H1 (cell line): ENCODE data around the gene COIL. TPM values are rescaled to one million over a fixed set of nuclear protein-coding genes. Genes with fewer than 3 reads are reported as not detected.

Experiments used
- CTCF ChIA-PET: fragments of 300-600 bp; sonication (Branson Sonifier 250); formaldehyde crosslinking; loops from one replicate; lab custom pipeline; 2021; ENCODE audit not compliant: partially characterized antibody; lab: Charles Lee
- POLR2A ChIA-PET: fragments of 300-600 bp; sonication (Branson Sonifier 250); formaldehyde crosslinking; loops from one replicate; lab custom pipeline; 2021; ENCODE audit warnings: inconsistent platforms; ENCODE audit not compliant: partially characterized antibody; lab: Charles Lee
- DNase-seq, 2 experiments: peaks; one replicate each; pipeline versions ENCODE4 v3.0.0 to v3.0.0-alpha.2; 2010 to 2022; ENCODE audit warnings: low spot score in 2 of 2, low read depth in 1 of 2, mixed read lengths in 1 of 2
- FAIRE-seq: peaks from 2 replicates; lab custom pipeline; 2011; peaks lifted over from hg19 to GRCh38; lab: Jason Lieb, UNC
- H2AFZ ChIP-seq: 2 replicates; pipeline ENCODE4 v1.8.1; 2012; ENCODE audit warnings: low read length, inconsistent platforms
- H2AK5ac ChIP-seq: 2 replicates; pipeline ENCODE4 v1.6.1; 2013; ENCODE audit warnings: low read depth, low read length
- H2BK120ac ChIP-seq: replicated peaks from 2 replicates; pipeline ENCODE3; 2013; ENCODE audit warnings: low read depth, low read length, inconsistent platforms
- H2BK12ac ChIP-seq: 2 replicates; pipeline ENCODE4 v1.6.1; 2013; ENCODE audit warnings: low read depth, low read length
- H2BK15ac ChIP-seq: 2 replicates; pipeline ENCODE4 v1.6.1; 2013; ENCODE audit warnings: low read length
- H2BK20ac ChIP-seq: 2 replicates; pipeline ENCODE4 v1.6.1; 2013; ENCODE audit warnings: low read length
- H2BK5ac ChIP-seq: 2 replicates; pipeline ENCODE4 v1.6.1; 2013; ENCODE audit warnings: low read depth, low read length
- H3K14ac ChIP-seq: 2 replicates; pipeline ENCODE4 v1.6.1; 2013; ENCODE audit warnings: inconsistent platforms; ENCODE audit not compliant: insufficient read length
- H3K18ac ChIP-seq: 2 replicates; pipeline ENCODE4 v1.6.1; 2013; ENCODE audit warnings: low read length; ENCODE audit errors: extremely low read depth
- H3K23ac ChIP-seq: 2 replicates; pipeline ENCODE4 v1.6.1; 2013; ENCODE audit warnings: inconsistent platforms; ENCODE audit not compliant: insufficient read length
- H3K23me2 ChIP-seq: 2 replicates; pipeline ENCODE4 v1.6.1; 2013; ENCODE audit warnings: low read depth, low read length
- H3K27ac ChIP-seq: 2 replicates; pipeline ENCODE4 v1.6.1; 2011; ENCODE audit warnings: low read depth, low read length, inconsistent platforms
- H3K27me3 ChIP-seq, 4 experiments: replicated peaks in 1 of 4; 1 replicate in 1 of 4; 2 replicates in 3 of 4; pipeline versions ENCODE4 v1.6.1 to v1.8.1; 2011 to 2013; ENCODE audit warnings: low read length in 3 of 4, mild to moderate bottlenecking in 3 of 4, inconsistent platforms in 2 of 4, mixed read lengths in 2 of 4, moderate library complexity in 1 of 4; ENCODE audit not compliant: control insufficient read depth in 3 of 4, insufficient read depth in 3 of 4; ENCODE audit errors: extremely low read depth in 1 of 4
- H3K36me3 ChIP-seq, 4 experiments: 2 replicates each; pipeline versions ENCODE4 v1.6.1 to v1.8.1; 2011 to 2013; ENCODE audit warnings: mild to moderate bottlenecking in 4 of 4, low read length in 3 of 4, moderate library complexity in 2 of 4, control low read depth in 1 of 4, inconsistent platforms in 1 of 4; ENCODE audit not compliant: insufficient read depth in 4 of 4, control insufficient read depth in 2 of 4
- H3K4ac ChIP-seq: replicated peaks from 2 replicates; pipeline ENCODE3; 2013; ENCODE audit warnings: low read length, low read depth, mixed read lengths, inconsistent platforms; ENCODE audit not compliant: insufficient read length
- H3K4me1 ChIP-seq, 4 experiments: replicated peaks in 1 of 4; 1 replicate in 1 of 4; 2 replicates in 3 of 4; pipeline versions ENCODE4 v1.6.1 to v1.8.1; 2011 to 2013; ENCODE audit warnings: low read length in 3 of 4, inconsistent platforms in 2 of 4, mixed read lengths in 1 of 4; ENCODE audit not compliant: insufficient read depth in 4 of 4, control insufficient read depth in 3 of 4
- H3K4me2 ChIP-seq, 2 experiments: 2 replicates each; pipeline versions ENCODE4 v1.6.1 to v1.8.1; 2011 to 2013; ENCODE audit warnings: low read depth in 2 of 2, low read length in 2 of 2, control low read depth in 1 of 2, inconsistent platforms in 1 of 2, mild to moderate bottlenecking in 1 of 2; ENCODE audit not compliant: insufficient read depth in 1 of 2
- H3K4me3 ChIP-seq, 4 experiments: fragments of 200-600, 300-600 bp in 1 of 4; sonication (generic), shearing (Covaris generic), sonication (Bioruptor Twin) in 1 of 4; 2 replicates each; pipeline versions ENCODE4 v1.5.1 to v1.8.1; 2011 to 2016; ENCODE audit warnings: low read length in 4 of 4, low read depth in 3 of 4, control low read depth in 2 of 4, inconsistent platforms in 2 of 4, mild to moderate bottlenecking in 2 of 4, mixed read lengths in 1 of 4, moderate library complexity in 1 of 4; ENCODE audit not compliant: insufficient read depth in 2 of 4; ENCODE audit errors: extremely low read depth in 1 of 4
- H3K56ac ChIP-seq: replicated peaks from 2 replicates; pipeline ENCODE3; 2013; ENCODE audit warnings: low read depth, mild to moderate bottlenecking, mixed read lengths, low read length, inconsistent platforms; ENCODE audit not compliant: insufficient read length
- H3K79me1 ChIP-seq: 2 replicates; pipeline ENCODE4 v1.6.1; 2013; ENCODE audit warnings: low read depth, low read length, control low read depth
- H3K79me2 ChIP-seq, 2 experiments: 2 replicates each; pipeline versions ENCODE4 v1.6.1 to v1.8.1; 2012 to 2013; ENCODE audit warnings: low read length in 2 of 2, mild to moderate bottlenecking in 2 of 2, inconsistent platforms in 1 of 2; ENCODE audit not compliant: insufficient read depth in 2 of 2, control insufficient read depth in 1 of 2
- H3K9ac ChIP-seq, 4 experiments: replicated peaks in 1 of 4; 1 replicate in 1 of 4; 2 replicates in 3 of 4; pipeline versions ENCODE4 v1.6.1 to v1.8.1; 2011 to 2013; ENCODE audit warnings: low read depth in 3 of 4, low read length in 3 of 4, control low read depth in 2 of 4, mild to moderate bottlenecking in 2 of 4, moderate library complexity in 2 of 4, inconsistent platforms in 1 of 4; ENCODE audit errors: extremely low read depth in 1 of 4
- H3K9me3 ChIP-seq, 2 experiments: 2 replicates each; pipeline versions ENCODE4 v1.6.1 to v1.8.1; 2012 to 2013; ENCODE audit warnings: mild to moderate bottlenecking in 2 of 2, moderate library complexity in 2 of 2, control low read depth in 1 of 2, inconsistent platforms in 1 of 2, low read depth in 1 of 2, low read length in 1 of 2, mixed read lengths in 1 of 2; ENCODE audit not compliant: insufficient read depth in 2 of 2
- H4K20me1 ChIP-seq, 2 experiments: replicated peaks in 1 of 2; 2 replicates each; pipeline versions ENCODE3 to v1.8.1; 2011 to 2013; ENCODE audit warnings: inconsistent platforms in 2 of 2, low read length in 2 of 2, mild to moderate bottlenecking in 1 of 2; ENCODE audit not compliant: insufficient read depth in 2 of 2, control insufficient read depth in 1 of 2
- H4K5ac ChIP-seq: 2 replicates; pipeline ENCODE4 v1.6.1; 2013; ENCODE audit warnings: low read length, low read depth, mixed read lengths, inconsistent platforms; ENCODE audit not compliant: insufficient read length
- H4K8ac ChIP-seq: 2 replicates; pipeline ENCODE4 v1.8.0; 2013; ENCODE audit warnings: mild to moderate bottlenecking, moderate library complexity, low read length, inconsistent platforms; ENCODE audit not compliant: insufficient read depth; ENCODE audit errors: extremely low read depth
- H4K91ac ChIP-seq: replicated peaks from 2 replicates; pipeline ENCODE3; 2013; ENCODE audit warnings: low read length, mixed read lengths, inconsistent platforms; ENCODE audit not compliant: insufficient read length
- WGBS, 2 experiments: shearing (Covaris generic) in 1 of 2; methylation state at CpG; one replicate each; pipeline versions ENCODE4 v1.1.6 to v1.1.7; 2013 to 2015; ENCODE audit warnings: low lambda C conversion rate in 2 of 2, mixed read lengths in 2 of 2, inconsistent platforms in 1 of 2, low coverage in 1 of 2, missing lambda C conversion rate in 1 of 2; ENCODE audit not compliant: insufficient replicate concordance in 2 of 2, insufficient coverage in 1 of 2, insufficient read length in 1 of 2; ENCODE audit errors: extremely low coverage in 1 of 2, missing lambda C conversion rate in 1 of 2; 5-methylcytosine and 5-hydroxymethylcytosine counted together
- polyA plus RNA-seq, 7 experiments: library from polyadenylated mRNA; depleted of rRNA in 3 of 7; stranded (reverse) in 5 of 7; unstranded in 2 of 7; fragments of >200 nt in 5 of 7; fragments of 200-250 nt in 2 of 7; gene quantifications; 1 replicate in 5 of 7; 2 replicates in 1 of 7; 4 replicates in 1 of 7; pipeline versions ENCODE4 v1.2.1 to v1.2.3, GENCODE V29; 2011 to 2013; ENCODE audit warnings: missing spikeins in 2 of 7, mixed read lengths in 2 of 7
- total RNA-seq: library from RNA; stranded (reverse); fragmentation: NEBNext Ultra II Directional; extraction: Animal tissue kit (Norgen Biotek cat#: 25700); gene quantifications from 2 replicates; pipeline ENCODE4 v1.2.1, GENCODE V29; 2021

The COIL gene
- total and polyA plus RNA-seq, 2 of the 8 experiments (the other 6 are each of a cell fraction or from before 2014, with no cell fraction given) = 5.2 to 23.6 TPM

DNA sequence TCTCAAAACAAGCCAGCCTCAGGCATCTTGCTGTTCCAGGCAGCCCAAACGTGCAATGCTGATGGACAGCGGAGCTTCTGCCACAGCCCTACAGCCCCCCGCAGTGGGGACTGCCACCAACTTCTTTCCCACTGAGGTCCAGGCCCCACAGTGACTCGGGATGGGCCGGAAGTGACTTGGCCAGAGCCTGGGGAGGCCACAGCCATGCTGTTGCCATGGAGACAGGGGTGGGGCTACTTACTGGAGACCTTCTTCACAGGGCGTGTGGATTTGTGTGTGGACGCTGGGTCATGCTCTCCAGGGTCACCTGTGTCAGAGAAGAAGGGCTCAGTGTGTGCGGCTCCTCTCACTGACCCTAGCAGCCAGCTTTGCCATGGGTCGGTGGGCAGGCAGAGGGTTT lies 62.0 kb downstream of the COIL start:
- H4K5ac ChIP-seq = no peak overlapping the region
- H3K14ac ChIP-seq = no peak overlapping the region
- H3K36me3 ChIP-seq = peaks cover 5 to 45% (median 17%) of the 10 kb centered on the region in 4 experiments; a peak in 6 of 8 replicates
- DNase-seq = no peak
- no peaks in the 10 kb centered on the region for H3K23me2 ChIP-seq
- no peak overlapping the region for H2AK5ac ChIP-seq
- no peak overlapping the region for H4K8ac ChIP-seq
- WGBS, 2 experiments = 85% methylated on average over 8 of the region's 9 CpGs; no CpG with 5 or more reads in 1 of the 2 experiments
- no peak overlapping the region for H3K23ac ChIP-seq
- H3K9ac ChIP-seq = no peak overlapping the region
- H3K79me1 ChIP-seq = no peaks in the 10 kb centered on the region
- H3K4me3 ChIP-seq = no peak overlapping the region
- peaks cover 0 to 3% (median 0%) of the 10 kb centered on the region in 4 experiments; a peak in 2 of 7 replicates for H3K4me1 ChIP-seq
- no peak overlapping the region for H3K27ac ChIP-seq
- no peak overlapping the region for H3K4me2 ChIP-seq
- no peak overlapping the region for H2BK12ac ChIP-seq
- H2AFZ ChIP-seq = no peak overlapping the region
- FAIRE-seq = no peak
- H3K18ac ChIP-seq = no peak overlapping the region
- H2BK20ac ChIP-seq = no peak overlapping the region
- H2BK5ac ChIP-seq = no peak overlapping the region
- H3K56ac ChIP-seq = no peak overlapping the region
- POLR2A ChIA-PET = no interaction called here
- no peak overlapping the region for H4K91ac ChIP-seq
- H3K79me2 ChIP-seq = no peaks in the 10 kb centered on the region
- H2BK15ac ChIP-seq = no peak overlapping the region
- H3K4ac ChIP-seq = no peak overlapping the region
- no peaks in the 10 kb centered on the region for H3K9me3 ChIP-seq
- H2BK120ac ChIP-seq = no peak overlapping the region
- H4K20me1 ChIP-seq = peaks cover 0 to 3% of the 10 kb centered on the region in 2 experiments
- CTCF ChIA-PET = interaction anchor here (0.6 to 1.8 kb wide), 7 partner anchors 9 to 113 kb away, joined by 3 to 8 read pairs (median 4); no protein-coding TSS in a partner anchor
- H3K27me3 ChIP-seq = no peaks in the 10 kb centered on the region
